HG03469 (cell line): ENCODE measurements around the gene CEP170.

Source experiments
- ATAC-seq: cut with Tn5 transposase; IDR thresholded peaks from one replicate; pipeline ENCODE4 v1.9.1; 2021; ENCODE audit warnings: mild to moderate bottlenecking, moderate library complexity, moderate number of reproducible peaks; ENCODE audit not compliant: unreplicated experiment

CEP170 gene

DNA sequence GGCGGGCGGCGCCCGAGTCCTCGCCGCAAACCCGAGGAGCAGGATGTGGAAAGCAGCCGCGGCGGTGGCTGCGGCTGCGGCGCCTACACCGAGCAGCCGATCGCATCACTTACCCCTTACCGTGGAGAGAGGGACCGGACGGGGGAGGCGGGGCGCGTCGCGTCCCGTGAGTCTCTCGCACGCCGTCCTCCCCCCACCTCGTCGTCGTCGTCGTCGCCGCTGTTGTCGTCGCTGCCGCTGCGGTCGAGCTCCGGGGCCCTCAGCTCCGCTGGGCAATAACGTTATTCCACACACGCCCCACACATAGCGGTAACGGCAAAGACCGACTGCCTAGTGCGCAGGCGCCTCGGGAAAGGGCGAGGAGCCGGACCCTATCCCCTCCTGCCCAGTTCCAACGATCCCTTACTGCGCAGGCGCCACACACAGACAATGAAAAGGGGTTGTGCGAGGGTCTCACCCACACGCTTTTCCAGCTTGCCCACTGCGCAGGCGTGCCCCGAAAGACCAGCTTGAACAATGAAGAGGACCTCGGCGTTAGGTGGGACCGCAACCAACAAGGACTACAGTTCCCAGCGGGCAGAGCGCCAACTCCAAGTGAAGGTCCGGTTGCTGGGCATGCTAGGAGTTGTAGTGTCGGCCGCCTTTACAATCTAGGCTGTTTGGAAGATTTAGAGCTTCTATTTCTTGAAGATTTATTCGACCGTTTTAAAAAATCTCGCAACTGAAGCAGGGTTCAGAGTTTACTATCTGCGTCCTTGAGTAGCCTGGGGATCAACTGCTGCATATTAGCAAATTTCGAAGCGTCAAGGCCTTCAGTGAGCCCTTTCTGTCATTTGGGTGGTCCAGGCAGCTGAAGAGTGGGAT, at the start of gene CEP170:
TSS of gene CEP170 (minus strand) at position 355 of the 864 bp plus-strand sequence. CDS start 30,001 bp downstream, outside the sequence.
- peak; percentile 31 for ATAC-seq

DNA sequence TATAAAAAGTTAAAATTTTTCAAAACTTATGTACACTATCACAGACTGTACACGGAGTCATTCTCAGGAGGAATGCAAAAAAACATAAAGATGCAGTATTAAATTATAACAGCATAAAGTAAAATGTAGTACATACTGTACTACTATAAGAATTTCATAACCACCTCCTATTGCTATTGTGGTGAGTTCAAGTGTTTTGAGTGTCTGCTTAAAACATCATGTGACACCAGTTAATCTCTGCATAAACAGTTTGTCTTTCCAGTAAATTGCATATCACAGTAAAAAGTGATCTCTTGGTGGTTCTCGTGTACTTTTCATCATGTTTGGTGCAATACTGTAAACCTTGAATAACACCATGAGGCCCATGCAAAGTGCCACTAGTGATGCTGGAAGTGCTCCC, 46.0 kb upstream of the CEP170 start:
- no peak for ATAC-seq

DNA sequence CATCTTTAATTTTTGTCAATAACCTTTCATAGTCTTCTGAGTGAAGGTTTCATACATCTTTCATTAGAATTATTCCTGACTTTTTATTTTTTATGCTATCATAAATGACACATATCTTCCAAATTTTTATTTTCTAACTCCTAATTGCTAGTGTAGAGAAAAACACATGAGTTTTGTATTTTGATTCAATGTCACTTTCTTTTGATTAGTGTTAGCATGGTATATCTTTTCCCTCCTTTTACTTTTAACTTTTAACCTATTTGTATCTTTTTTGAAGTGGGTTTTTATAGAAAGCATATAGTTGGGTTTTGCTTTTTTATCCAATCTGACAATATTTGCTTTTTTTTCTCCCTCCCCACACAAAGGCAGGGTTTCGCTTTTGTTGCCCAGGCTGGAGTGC, 44.0 kb upstream of the CEP170 start:
- no peak for ATAC-seq

DNA sequence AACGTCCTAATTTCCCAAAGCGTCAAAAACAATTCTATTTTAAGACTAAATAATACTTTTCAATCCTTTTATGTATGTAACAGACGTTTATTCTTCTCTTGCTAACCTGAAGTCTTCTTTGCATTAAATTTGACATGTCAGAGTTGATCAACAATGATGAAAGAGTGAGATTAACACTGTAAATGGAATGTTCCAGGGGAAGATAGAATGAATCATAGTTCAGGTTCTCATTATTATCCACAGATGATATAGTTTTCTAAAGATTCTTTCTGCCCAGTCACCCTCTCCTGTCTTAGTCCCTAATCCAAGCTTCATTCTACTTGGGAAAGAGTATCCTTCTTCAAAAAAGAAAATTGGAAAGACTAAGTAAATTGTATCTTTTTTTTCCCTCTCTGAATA, 39.6 kb upstream of the CEP170 start:
- ATAC-seq: no peak

DNA sequence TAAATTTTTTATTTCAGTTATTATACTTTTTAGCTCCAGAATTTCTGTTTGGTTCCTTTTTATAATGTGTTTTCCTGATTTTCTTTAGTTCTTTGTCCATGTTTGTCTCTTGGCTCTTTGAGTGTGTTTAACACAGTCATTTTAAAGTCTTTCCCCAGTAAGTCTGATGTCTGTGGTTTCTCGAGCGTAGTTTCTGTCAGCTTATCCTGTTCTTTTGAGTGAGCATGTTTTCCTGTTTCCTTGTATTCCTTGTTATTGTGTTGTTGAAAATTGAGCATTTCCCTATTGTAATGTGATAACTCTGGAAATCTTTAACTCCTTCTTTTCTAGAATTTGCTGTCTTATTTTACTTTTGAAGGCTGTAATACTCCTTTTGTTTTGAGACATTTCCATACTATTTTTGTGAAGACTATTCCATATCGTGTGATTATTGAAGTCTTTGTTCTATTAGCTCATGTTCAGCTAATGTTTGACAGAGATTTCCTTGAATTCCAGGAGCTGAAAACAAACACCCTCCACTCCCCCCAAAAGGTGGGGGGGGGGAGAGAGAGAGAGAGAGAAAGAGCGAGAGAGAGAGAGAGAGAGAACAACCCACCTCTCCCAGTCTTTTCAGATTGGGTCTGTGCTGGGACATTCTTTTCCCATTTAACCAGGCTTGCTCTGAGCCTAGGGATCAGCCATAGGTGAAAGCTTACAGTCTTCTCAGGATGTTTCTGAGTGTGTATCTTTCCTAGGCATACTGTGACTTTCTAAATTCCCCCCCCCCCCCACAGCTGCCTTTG, 39.1 kb upstream of the CEP170 start:
- ATAC-seq: no peak

DNA sequence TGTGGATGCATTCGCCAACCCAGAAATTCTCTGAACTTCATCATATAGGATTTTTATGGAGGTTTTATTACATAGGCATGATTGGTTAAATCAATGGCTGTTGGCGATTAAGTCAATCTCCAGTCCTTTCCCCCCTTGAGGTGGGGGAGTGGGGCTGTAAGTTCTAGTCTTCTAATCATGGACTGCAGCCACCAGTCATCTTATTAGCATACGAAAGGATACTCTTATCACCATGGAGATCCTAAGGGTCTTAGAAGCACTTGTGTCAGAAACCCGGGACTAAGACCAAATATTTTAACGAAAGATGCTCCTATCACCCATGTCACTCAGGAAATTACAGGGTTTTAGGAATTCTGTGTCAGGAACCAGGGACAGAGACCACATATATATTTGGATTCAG, 37.0 kb upstream of the CEP170 start:
- ATAC-seq: no peak

DNA sequence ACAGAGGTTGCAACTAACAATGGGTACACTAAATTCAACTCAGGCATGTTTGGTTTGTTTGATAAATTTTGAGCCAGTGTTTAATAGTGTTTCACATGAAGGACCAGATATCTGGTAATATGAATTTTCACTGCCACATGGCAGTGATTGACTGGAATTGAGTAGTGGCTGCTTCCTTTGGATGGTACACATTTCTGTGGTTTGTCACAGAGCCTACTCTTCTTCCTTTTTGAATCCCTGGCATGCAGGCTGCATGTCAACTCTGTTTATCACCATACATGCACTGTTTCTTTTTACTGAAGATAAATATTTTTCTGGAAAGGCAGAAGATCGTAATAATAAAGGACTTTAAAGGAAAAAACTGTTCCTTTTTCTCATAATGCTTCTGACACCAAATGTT, 36.2 kb upstream of the CEP170 start:
- ATAC-seq: no peak

DNA sequence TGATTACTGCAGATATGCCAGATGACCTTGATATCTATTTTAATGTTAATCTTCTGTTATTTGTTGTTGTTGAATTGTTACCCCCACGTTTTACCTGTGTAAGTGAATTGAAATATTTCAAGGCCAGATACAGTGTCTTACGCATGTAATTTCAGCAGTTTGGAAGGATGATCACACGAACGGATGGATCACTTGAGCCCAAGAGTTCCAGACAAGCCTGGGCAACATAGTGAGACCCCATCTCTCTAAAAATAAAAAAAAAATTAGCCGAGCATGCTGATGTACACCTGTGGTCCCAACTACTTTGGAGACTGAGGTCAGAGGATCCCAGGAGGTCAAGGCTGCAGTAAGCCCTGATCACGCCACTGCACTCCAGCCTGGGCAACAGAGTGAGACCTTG, 33.0 kb upstream of the CEP170 start:
- ATAC-seq: no peak

DNA sequence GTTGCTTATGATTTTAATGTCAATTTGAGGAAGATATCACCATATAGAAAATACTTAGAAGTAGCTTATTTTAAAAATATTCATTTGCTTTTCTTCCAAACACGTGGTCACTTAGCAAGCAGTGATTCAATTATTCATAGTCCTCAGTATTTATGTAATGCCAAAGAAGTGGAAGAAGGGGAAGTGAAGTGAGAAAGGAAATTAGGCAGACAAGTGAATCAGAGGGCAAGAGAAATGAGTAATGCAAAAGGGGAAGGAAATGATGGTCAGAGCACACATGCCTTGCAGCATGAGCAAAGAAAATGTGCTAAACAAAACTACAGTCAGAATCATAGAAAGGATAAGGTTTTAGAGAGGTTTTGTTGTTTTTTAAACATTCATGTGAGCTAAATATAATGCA, 32.6 kb upstream of the CEP170 start:
- ATAC-seq: peak; percentile 97

DNA sequence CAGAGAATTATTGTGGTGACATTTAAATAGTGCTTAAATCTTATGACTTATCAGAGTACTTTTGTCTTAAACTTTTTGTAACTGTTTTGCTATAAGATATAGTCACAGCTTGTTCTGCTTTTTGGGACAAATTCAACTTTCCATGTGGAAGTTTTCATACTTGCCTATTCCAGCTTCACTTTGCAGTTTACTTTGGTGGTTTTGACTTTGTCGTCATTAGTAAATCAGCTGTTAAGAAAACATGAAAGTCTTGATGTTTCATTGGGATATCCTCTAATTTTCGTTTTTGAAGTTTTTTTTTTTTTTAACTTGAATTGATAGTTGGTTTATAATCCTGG, 32.0 kb upstream of the CEP170 start:
- no peak for ATAC-seq

DNA sequence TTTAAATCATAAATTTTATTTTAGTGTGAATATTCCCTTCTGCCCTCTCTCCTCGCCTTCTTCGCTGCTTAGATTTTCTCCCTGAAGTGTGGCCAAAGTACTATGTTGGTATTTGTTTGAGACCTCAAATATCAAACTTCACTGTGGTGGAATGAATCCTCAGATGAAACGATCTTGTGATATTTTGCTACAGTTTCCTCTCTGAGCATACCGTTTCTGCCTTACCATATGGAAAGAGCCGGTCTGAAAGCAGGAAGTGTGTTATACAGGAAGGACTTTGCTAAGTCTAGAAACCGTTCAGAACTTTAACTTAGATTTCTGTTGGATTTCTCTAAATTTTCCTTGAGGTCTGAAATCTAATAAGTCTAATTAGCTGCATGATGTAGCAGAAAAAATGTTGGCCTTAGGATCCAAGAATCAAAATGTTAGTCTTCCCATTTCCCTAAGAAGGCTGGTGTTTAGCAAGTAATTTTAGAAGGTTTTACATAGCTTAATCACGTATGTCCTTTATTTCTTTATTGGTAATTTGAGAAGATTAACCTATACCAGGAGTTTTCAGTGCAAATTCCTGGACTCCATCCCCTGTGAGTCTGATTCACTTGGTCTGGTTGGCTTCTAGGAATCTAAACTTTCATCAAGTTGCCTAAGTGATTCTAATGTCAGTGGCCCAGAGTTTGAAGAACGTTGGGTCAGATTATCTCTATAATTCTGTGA, 31.5 kb upstream of the CEP170 start:
- no peak for ATAC-seq

DNA sequence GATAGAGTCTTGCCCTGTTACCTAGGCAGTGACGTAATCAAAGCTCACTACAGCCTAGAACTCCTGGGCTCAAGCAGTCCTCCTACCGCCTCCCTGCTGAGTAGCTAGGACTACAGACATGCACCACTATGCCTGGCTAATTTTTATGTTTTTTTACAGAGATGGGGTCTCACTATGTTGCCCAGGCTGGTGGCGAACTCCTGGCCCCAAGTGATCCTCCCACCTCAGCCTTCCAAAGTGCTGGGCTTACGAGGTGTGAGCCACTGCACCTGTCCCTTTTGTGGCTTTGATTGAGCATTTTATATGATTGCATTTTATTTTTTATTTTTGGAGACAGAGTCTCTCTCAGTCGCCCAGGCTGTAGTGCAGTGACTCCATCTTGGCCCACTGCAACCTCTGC, 26.6 kb upstream of the CEP170 start:
- no peak for ATAC-seq

DNA sequence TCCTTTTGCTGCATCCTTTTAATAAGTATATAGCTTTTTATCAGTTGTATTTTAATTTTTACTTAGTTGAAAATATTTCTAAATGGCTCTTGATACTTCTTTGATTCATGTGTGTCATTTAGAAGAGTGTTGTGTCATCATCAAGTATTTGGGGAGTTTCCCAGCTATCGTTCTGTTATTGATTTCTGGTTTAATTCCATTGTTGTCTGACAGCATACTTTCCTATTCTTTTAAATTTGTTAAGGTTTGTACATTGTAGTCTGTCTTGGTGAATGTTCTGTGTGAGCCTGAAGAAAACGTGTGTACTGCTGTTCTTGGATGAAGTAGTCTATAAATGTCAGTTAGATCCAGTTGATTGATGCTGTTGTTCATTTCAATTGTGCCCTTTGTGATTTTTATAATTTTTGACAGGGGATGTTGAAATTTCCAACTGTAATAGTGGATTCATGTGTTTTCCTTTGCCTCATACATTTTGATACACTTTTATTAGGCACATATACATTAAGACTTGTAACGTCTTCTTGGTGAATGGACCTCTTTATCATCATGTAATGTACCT, 25.6 kb upstream of the CEP170 start:
- ATAC-seq: no peak

DNA sequence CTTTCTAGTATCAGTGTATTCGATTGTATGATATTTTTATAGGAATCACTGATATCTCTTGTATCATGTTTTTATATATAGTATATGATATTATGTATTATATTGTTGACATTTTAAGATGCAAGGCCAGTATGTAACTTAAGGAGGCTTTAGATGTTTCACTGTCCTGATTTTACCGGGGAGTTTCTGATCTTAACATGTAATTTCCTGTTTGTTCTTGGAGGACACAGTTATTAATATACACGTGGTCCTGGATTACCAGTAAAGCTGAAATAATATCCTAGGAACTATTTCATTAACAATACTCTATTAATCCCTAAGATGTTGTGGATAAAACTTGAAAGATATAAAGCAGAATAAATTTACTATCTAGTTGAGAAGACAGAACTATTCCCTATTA, 20.2 kb upstream of the CEP170 start:
- ATAC-seq: no peak

DNA sequence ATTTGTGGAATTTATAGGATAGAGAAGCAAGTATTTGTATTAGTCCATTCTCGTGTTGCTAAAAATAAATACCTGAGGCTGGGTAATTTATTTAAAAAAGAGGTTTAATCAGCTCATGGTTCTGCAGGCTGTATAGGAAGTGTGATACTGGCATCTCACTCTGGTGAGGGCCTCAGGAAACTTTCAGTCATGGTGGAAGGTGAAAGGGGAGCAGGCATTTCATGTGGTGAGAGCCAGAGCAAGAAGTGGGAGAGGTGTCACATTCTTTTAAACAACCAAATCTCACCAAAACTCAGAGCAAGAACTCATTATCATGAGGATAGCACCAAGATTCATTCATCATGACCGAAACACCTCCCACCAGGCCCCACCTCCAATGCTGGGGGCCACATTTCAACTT, 18.9 kb upstream of the CEP170 start:
- no peak for ATAC-seq

DNA sequence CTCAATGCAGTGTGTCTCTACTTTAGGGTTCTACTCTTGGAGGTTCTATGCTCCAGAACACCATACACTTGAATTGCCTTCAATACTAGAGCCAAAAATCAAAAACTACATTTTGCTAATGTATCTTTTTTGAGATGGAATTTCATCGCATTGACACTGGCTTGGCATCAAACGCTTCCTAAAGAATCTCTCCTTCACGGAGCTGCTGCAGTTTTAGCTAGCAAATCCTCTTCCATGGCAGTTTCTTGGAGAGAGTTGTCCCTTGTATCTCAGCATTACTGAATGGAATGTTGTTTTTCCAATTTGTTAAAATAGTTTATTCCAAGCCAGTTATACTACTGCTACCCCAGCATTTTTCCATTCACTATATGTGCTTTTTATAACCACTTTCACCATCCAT, 18.4 kb upstream of the CEP170 start:
- ATAC-seq: no peak

DNA sequence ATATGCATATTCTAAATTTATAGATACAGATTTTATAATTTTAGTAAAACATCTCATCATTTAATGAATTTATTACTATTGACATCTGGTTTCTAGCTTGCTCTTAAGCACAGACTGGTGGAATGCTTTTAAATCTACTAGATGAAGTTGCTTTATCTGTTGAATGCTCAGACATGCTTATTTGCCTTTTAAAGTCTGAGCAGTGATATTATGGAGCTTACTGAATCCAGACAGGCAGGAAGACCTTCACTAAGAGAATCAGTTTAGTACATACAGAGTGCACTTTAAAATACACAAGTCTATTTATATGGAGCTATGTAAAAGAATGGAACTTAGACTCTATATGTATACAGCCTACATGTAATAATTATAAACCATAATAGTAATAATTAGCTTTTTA, 17.3 kb upstream of the CEP170 start:
- no peak for ATAC-seq

DNA sequence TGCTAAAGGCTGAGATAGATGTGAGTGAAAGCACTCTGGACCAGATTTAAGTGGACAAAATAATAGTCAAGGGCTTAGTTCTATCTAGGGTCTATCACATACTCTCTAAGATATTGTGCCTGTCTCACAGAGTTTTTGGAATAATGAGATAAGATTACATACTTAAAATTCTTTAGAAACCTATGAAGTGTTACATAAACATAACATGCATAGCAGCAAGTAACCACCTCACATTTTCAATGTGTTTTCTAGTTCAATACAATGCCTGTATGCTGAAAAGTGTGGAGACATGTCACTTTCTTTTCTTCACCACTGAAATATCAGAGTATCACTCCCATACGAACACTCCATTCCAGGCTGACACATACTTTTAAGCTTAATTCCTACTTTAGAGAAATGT, 16.9 kb upstream of the CEP170 start:
- ATAC-seq: no peak

DNA sequence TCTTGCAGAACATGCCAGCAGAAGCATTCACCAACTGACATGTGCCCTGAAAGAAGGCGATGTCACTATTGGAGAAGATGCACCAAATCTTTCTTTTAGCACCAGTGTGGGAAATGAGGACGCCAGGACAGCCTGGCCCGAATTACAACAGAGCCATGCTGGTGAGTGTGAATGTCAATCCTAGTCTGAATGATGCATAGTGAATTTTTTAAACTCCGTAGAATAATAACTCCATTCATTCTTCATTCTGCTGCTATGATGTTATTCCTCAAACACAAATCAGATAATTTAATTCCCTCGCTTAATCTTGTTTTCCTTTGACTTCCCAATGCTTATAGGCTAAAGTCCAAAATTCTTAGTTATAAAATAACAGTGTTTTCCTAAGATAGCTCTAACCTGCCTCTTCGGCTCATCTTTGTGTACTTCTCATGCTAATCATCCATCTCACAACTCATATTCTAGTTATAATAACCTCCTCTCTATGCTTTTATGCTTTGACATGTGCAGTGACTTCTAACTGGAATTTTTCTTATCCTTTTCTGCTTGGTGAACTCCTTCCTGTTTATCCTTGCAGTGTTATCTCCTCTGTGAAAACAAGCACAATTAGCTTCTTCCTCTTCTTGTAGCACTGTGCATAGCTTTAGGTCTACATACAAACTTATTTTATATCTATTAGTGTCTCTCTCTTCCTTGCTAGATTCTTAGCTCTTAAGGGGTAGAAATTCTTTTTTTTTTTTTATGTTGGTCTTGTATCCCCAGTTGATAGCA, 15.2 kb upstream of the CEP170 start:
- ATAC-seq: no peak

DNA sequence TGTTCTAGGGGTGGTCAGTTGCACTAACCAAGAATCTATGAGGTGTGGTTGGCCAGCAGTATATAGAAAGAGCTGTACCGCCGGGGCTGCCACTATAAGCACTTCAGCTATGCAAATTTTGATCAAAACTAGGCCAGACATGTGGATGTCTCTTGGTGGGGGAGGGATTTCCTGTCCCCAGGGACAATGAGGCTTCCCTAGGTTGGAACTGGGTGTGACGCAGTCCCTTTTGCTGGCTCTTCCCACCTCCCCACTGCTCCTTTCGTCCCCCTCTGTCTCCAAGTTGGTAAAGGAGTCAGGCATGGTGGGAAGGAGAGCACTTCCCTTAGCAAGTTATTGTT, 14.3 kb upstream of the CEP170 start:
- peak; percentile 43 for ATAC-seq
